GM12891 (cell line): ENCODE results near the gene RIMS3.
"Not testable (repeated sequence)": the region's sequence is repeated elsewhere in the genome, so short reads cannot be mapped to it uniquely, and the experiment has no call there.

Experiments used
- DNase-seq: peaks from one replicate; pipeline ENCODE4 v3.0.0; 2011; ENCODE audit warnings: low spot score; ENCODE audit not compliant: insufficient read length
- FAIRE-seq: peaks from 2 replicates; lab custom pipeline; 2011; peaks lifted over from hg19 to GRCh38; lab: Jason Lieb, UNC
- PAX5 ChIP-seq: IDR thresholded peaks from 2 replicates; pipeline ENCODE4 v1.6.1; 2011; ENCODE audit warnings: low read length, moderate library complexity, mild to moderate bottlenecking; ENCODE audit not compliant: insufficient read depth, severe bottlenecking
- POLR2A ChIP-seq: IDR thresholded peaks from 2 replicates; pipeline ENCODE4 v1.6.1; 2011; ENCODE audit warnings: low read depth, low read length, control low read depth
- POLR2AphosphoS5 ChIP-seq: IDR thresholded peaks from 2 replicates; pipeline ENCODE4 v1.6.1; 2011; ENCODE audit warnings: low read depth, low read length, control low read depth
- POU2F2 ChIP-seq: IDR thresholded peaks from 2 replicates; pipeline ENCODE4 v1.6.1; 2011; ENCODE audit warnings: low read depth, mild to moderate bottlenecking, control low read depth, low read length, moderate library complexity
- SPI1 ChIP-seq: IDR thresholded peaks from 2 replicates; pipeline ENCODE4 v1.6.1; 2011; ENCODE audit warnings: low read depth, low read length, control low read depth
- TAF1 ChIP-seq: IDR thresholded peaks from 2 replicates; pipeline ENCODE4 v1.6.1; 2011; ENCODE audit warnings: low read depth, low read length, control low read depth

The RIMS3 gene

GRCh38 chr1:40706626-40707025 lies 41.1 kb upstream of the RIMS3 start:
- DNase-seq (no peak), FAIRE-seq (no peak)
- no peak for TF ChIP-seq SPI1
- no peak for TF ChIP-seq PAX5
- TF ChIP-seq POLR2A: no peak
- TF ChIP-seq TAF1: no peak
- no peak for TF ChIP-seq POLR2AphosphoS5
- TF ChIP-seq POU2F2: no peak

- no peak for DNase-seq
- no peak for FAIRE-seq
- TF ChIP-seq PAX5 (no peak), POLR2AphosphoS5 (no peak)
These were observed 39.6 kb upstream of the RIMS3 start for GRCh38 chr1:40704817-40705733.

- no peak for DNase-seq
- no peak for FAIRE-seq
- TF ChIP-seq POU2F2: no peak
- no peak for TF ChIP-seq SPI1
- no peak for TF ChIP-seq POLR2A
- no peak for TF ChIP-seq PAX5
- TF ChIP-seq TAF1: no peak
- no peak for TF ChIP-seq POLR2AphosphoS5
These were observed 37.8 kb upstream of the RIMS3 start for GRCh38 chr1:40703316-40703715.

GRCh38 chr1:40702810-40703209 lies 37.3 kb upstream of the RIMS3 start:
- not testable (repeated sequence) for DNase-seq, FAIRE-seq

GRCh38 chr1:40701684-40702083 lies 36.2 kb upstream of the RIMS3 start:
- TF ChIP-seq POLR2A: no peak
- TF ChIP-seq POLR2AphosphoS5: no peak
- TF ChIP-seq POU2F2: no peak
- TF ChIP-seq PAX5: no peak
- no peak for TF ChIP-seq SPI1
- no peak for TF ChIP-seq TAF1
- DNase-seq (no peak), FAIRE-seq (no peak)

GRCh38 chr1:40699787-40700186 lies 34.3 kb upstream of the RIMS3 start:
- peak; percentile 78 for FAIRE-seq
- DNase-seq: no peak
- TF ChIP-seq POU2F2 (peak; percentile 87), PAX5 (peak; percentile 75), POLR2A (no peak), TAF1 (no peak), POLR2AphosphoS5 (no peak), SPI1 (no peak)

GRCh38 chr1:40697436-40697835 lies 32.0 kb upstream of the RIMS3 start:
- FAIRE-seq: no peak
- TF ChIP-seq SPI1 (no peak), POU2F2 (no peak), POLR2AphosphoS5 (no peak), TAF1 (no peak), POLR2A (no peak), PAX5 (no peak)
- no peak for DNase-seq

GRCh38 chr1:40696294-40696693 lies 30.8 kb upstream of the RIMS3 start:
- FAIRE-seq: no peak
- TF ChIP-seq TAF1: no peak
- TF ChIP-seq POU2F2: no peak
- TF ChIP-seq POLR2A: no peak
- TF ChIP-seq POLR2AphosphoS5: no peak
- no peak for TF ChIP-seq PAX5
- no peak for TF ChIP-seq SPI1
- DNase-seq: no peak

GRCh38 chr1:40694353-40694874 lies 28.9 kb upstream of the RIMS3 start:
- DNase-seq (no peak), FAIRE-seq (no peak)
- no peak for TF ChIP-seq PAX5

- no peak for DNase-seq
- no peak for TF ChIP-seq POLR2A
- no peak for TF ChIP-seq POLR2AphosphoS5
- no peak for TF ChIP-seq TAF1
- TF ChIP-seq SPI1: no peak
- no peak for TF ChIP-seq PAX5
- no peak for TF ChIP-seq POU2F2
- no peak for FAIRE-seq
These were observed 27.9 kb upstream of the RIMS3 start for GRCh38 chr1:40693425-40693824.
